Measurements from ENCODE around the gene BRPF3.

DNA sequence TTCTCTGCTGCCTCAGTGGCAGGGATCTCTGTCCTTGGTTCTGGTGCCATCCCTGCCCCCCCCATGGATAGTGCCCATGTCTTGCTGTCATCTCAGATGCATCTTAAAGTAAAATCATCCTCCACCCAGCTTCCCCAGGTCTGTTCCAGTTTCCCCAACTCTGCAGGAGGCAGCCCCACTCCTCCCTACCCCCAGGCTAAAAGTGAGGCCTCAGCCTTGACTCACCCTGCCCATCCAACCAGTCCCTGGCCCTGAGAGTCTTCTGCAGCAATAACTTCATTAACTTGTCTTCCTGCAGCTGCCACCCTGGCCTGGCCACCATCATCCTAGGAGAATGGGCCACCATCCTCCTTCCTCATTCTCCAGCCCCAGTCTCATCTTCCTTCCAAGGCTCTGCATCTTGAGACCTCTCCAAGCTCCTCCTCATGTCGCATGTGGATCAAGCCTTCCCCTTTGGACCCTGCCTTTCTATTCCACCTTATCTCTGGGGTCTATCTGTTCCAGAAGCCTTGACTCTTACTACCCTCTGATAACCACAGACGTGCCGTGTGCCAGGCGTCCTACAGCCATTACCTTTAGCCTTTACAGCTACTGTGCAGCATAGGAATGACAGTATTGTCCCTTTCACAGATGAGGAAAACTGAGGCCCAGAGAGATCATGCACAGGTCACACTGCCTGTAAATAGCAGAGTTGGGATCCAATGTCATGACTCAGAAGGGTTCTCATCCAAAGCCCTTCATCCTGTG lies 71.4 kb downstream of the BRPF3 start:
- TF ChIP-seq, protein P1, sequence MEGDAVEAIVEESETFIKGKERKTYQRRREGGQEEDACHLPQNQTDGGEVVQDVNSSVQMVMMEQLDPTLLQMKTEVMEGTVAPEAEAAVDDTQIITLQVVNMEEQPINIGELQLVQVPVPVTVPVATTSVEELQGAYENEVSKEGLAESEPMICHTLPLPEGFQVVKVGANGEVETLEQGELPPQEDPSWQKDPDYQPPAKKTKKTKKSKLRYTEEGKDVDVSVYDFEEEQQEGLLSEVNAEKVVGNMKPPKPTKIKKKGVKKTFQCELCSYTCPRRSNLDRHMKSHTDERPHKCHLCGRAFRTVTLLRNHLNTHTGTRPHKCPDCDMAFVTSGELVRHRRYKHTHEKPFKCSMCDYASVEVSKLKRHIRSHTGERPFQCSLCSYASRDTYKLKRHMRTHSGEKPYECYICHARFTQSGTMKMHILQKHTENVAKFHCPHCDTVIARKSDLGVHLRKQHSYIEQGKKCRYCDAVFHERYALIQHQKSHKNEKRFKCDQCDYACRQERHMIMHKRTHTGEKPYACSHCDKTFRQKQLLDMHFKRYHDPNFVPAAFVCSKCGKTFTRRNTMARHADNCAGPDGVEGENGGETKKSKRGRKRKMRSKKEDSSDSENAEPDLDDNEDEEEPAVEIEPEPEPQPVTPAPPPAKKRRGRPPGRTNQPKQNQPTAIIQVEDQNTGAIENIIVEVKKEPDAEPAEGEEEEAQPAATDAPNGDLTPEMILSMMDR (conservative IDR thresholded peaks at IDR 0.05), result no peak
- no peak for TF ChIP-seq ZFX (IDR thresholded peaks at IDR 0.05)
